H1 (cell line): Measurements from ENCODE around the gene IFNB1. TPM values are rescaled to one million over a fixed set of nuclear protein-coding genes. Genes with fewer than 3 reads are reported as not detected.

Experiments used
- CTCF ChIA-PET: fragments of 300-600 bp; sonication (Branson Sonifier 250); formaldehyde crosslinking; loops from one replicate; lab custom pipeline; 2021; ENCODE audit not compliant: partially characterized antibody; lab: Charles Lee
- POLR2A ChIA-PET: fragments of 300-600 bp; sonication (Branson Sonifier 250); formaldehyde crosslinking; loops from one replicate; lab custom pipeline; 2021; ENCODE audit warnings: inconsistent platforms; ENCODE audit not compliant: partially characterized antibody; lab: Charles Lee
- DNase-seq, 2 experiments: peaks; one replicate each; pipeline versions ENCODE4 v3.0.0 to v3.0.0-alpha.2; 2010 to 2022; ENCODE audit warnings: low spot score in 2 of 2, low read depth in 1 of 2, mixed read lengths in 1 of 2
- FAIRE-seq: peaks from 2 replicates; lab custom pipeline; 2011; peaks lifted over from hg19 to GRCh38; lab: Jason Lieb, UNC
- H2AFZ ChIP-seq: 2 replicates; pipeline ENCODE4 v1.8.1; 2012; ENCODE audit warnings: low read length, inconsistent platforms
- H2AK5ac ChIP-seq: 2 replicates; pipeline ENCODE4 v1.6.1; 2013; ENCODE audit warnings: low read depth, low read length
- H2BK120ac ChIP-seq: replicated peaks from 2 replicates; pipeline ENCODE3; 2013; ENCODE audit warnings: low read depth, low read length, inconsistent platforms
- H2BK12ac ChIP-seq: 2 replicates; pipeline ENCODE4 v1.6.1; 2013; ENCODE audit warnings: low read depth, low read length
- H2BK15ac ChIP-seq: 2 replicates; pipeline ENCODE4 v1.6.1; 2013; ENCODE audit warnings: low read length
- H2BK20ac ChIP-seq: 2 replicates; pipeline ENCODE4 v1.6.1; 2013; ENCODE audit warnings: low read length
- H2BK5ac ChIP-seq: 2 replicates; pipeline ENCODE4 v1.6.1; 2013; ENCODE audit warnings: low read depth, low read length
- H3K14ac ChIP-seq: 2 replicates; pipeline ENCODE4 v1.6.1; 2013; ENCODE audit warnings: inconsistent platforms; ENCODE audit not compliant: insufficient read length
- H3K18ac ChIP-seq: 2 replicates; pipeline ENCODE4 v1.6.1; 2013; ENCODE audit warnings: low read length; ENCODE audit errors: extremely low read depth
- H3K23ac ChIP-seq: 2 replicates; pipeline ENCODE4 v1.6.1; 2013; ENCODE audit warnings: inconsistent platforms; ENCODE audit not compliant: insufficient read length
- H3K23me2 ChIP-seq: 2 replicates; pipeline ENCODE4 v1.6.1; 2013; ENCODE audit warnings: low read depth, low read length
- H3K27ac ChIP-seq: 2 replicates; pipeline ENCODE4 v1.6.1; 2011; ENCODE audit warnings: low read depth, low read length, inconsistent platforms
- H3K27me3 ChIP-seq, 4 experiments: replicated peaks in 1 of 4; 1 replicate in 1 of 4; 2 replicates in 3 of 4; pipeline versions ENCODE4 v1.6.1 to v1.8.1; 2011 to 2013; ENCODE audit warnings: low read length in 3 of 4, mild to moderate bottlenecking in 3 of 4, inconsistent platforms in 2 of 4, mixed read lengths in 2 of 4, moderate library complexity in 1 of 4; ENCODE audit not compliant: control insufficient read depth in 3 of 4, insufficient read depth in 3 of 4; ENCODE audit errors: extremely low read depth in 1 of 4
- H3K36me3 ChIP-seq, 4 experiments: 2 replicates each; pipeline versions ENCODE4 v1.6.1 to v1.8.1; 2011 to 2013; ENCODE audit warnings: mild to moderate bottlenecking in 4 of 4, low read length in 3 of 4, moderate library complexity in 2 of 4, control low read depth in 1 of 4, inconsistent platforms in 1 of 4; ENCODE audit not compliant: insufficient read depth in 4 of 4, control insufficient read depth in 2 of 4
- H3K4ac ChIP-seq: replicated peaks from 2 replicates; pipeline ENCODE3; 2013; ENCODE audit warnings: low read length, low read depth, mixed read lengths, inconsistent platforms; ENCODE audit not compliant: insufficient read length
- H3K4me1 ChIP-seq, 4 experiments: replicated peaks in 1 of 4; 1 replicate in 1 of 4; 2 replicates in 3 of 4; pipeline versions ENCODE4 v1.6.1 to v1.8.1; 2011 to 2013; ENCODE audit warnings: low read length in 3 of 4, inconsistent platforms in 2 of 4, mixed read lengths in 1 of 4; ENCODE audit not compliant: insufficient read depth in 4 of 4, control insufficient read depth in 3 of 4
- H3K4me2 ChIP-seq, 2 experiments: 2 replicates each; pipeline versions ENCODE4 v1.6.1 to v1.8.1; 2011 to 2013; ENCODE audit warnings: low read depth in 2 of 2, low read length in 2 of 2, control low read depth in 1 of 2, inconsistent platforms in 1 of 2, mild to moderate bottlenecking in 1 of 2; ENCODE audit not compliant: insufficient read depth in 1 of 2
- H3K4me3 ChIP-seq, 4 experiments: fragments of 200-600, 300-600 bp in 1 of 4; sonication (generic), shearing (Covaris generic), sonication (Bioruptor Twin) in 1 of 4; 2 replicates each; pipeline versions ENCODE4 v1.5.1 to v1.8.1; 2011 to 2016; ENCODE audit warnings: low read length in 4 of 4, low read depth in 3 of 4, control low read depth in 2 of 4, inconsistent platforms in 2 of 4, mild to moderate bottlenecking in 2 of 4, mixed read lengths in 1 of 4, moderate library complexity in 1 of 4; ENCODE audit not compliant: insufficient read depth in 2 of 4; ENCODE audit errors: extremely low read depth in 1 of 4
- H3K56ac ChIP-seq: replicated peaks from 2 replicates; pipeline ENCODE3; 2013; ENCODE audit warnings: low read depth, mild to moderate bottlenecking, mixed read lengths, low read length, inconsistent platforms; ENCODE audit not compliant: insufficient read length
- H3K79me1 ChIP-seq: 2 replicates; pipeline ENCODE4 v1.6.1; 2013; ENCODE audit warnings: low read depth, low read length, control low read depth
- H3K79me2 ChIP-seq, 2 experiments: 2 replicates each; pipeline versions ENCODE4 v1.6.1 to v1.8.1; 2012 to 2013; ENCODE audit warnings: low read length in 2 of 2, mild to moderate bottlenecking in 2 of 2, inconsistent platforms in 1 of 2; ENCODE audit not compliant: insufficient read depth in 2 of 2, control insufficient read depth in 1 of 2
- H3K9ac ChIP-seq, 4 experiments: replicated peaks in 1 of 4; 1 replicate in 1 of 4; 2 replicates in 3 of 4; pipeline versions ENCODE4 v1.6.1 to v1.8.1; 2011 to 2013; ENCODE audit warnings: low read depth in 3 of 4, low read length in 3 of 4, control low read depth in 2 of 4, mild to moderate bottlenecking in 2 of 4, moderate library complexity in 2 of 4, inconsistent platforms in 1 of 4; ENCODE audit errors: extremely low read depth in 1 of 4
- H3K9me3 ChIP-seq, 2 experiments: 2 replicates each; pipeline versions ENCODE4 v1.6.1 to v1.8.1; 2012 to 2013; ENCODE audit warnings: mild to moderate bottlenecking in 2 of 2, moderate library complexity in 2 of 2, control low read depth in 1 of 2, inconsistent platforms in 1 of 2, low read depth in 1 of 2, low read length in 1 of 2, mixed read lengths in 1 of 2; ENCODE audit not compliant: insufficient read depth in 2 of 2
- H4K20me1 ChIP-seq, 2 experiments: replicated peaks in 1 of 2; 2 replicates each; pipeline versions ENCODE3 to v1.8.1; 2011 to 2013; ENCODE audit warnings: inconsistent platforms in 2 of 2, low read length in 2 of 2, mild to moderate bottlenecking in 1 of 2; ENCODE audit not compliant: insufficient read depth in 2 of 2, control insufficient read depth in 1 of 2
- H4K5ac ChIP-seq: 2 replicates; pipeline ENCODE4 v1.6.1; 2013; ENCODE audit warnings: low read length, low read depth, mixed read lengths, inconsistent platforms; ENCODE audit not compliant: insufficient read length
- H4K8ac ChIP-seq: 2 replicates; pipeline ENCODE4 v1.8.0; 2013; ENCODE audit warnings: mild to moderate bottlenecking, moderate library complexity, low read length, inconsistent platforms; ENCODE audit not compliant: insufficient read depth; ENCODE audit errors: extremely low read depth
- H4K91ac ChIP-seq: replicated peaks from 2 replicates; pipeline ENCODE3; 2013; ENCODE audit warnings: low read length, mixed read lengths, inconsistent platforms; ENCODE audit not compliant: insufficient read length
- FOSL1 ChIP-seq: IDR thresholded peaks from 2 replicates; pipeline ENCODE4 v1.6.1; 2011; ENCODE audit warnings: mild to moderate bottlenecking, low read depth, low read length, moderate library complexity; ENCODE audit not compliant: insufficient read depth
- KDM5A ChIP-seq: fragments of 200-600 bp; IDR thresholded peaks from 2 replicates; pipeline ENCODE4 v1.7.1; 2012; ENCODE audit warnings: mild to moderate bottlenecking, low read length, inconsistent platforms, mixed read lengths
- NRF1 ChIP-seq: IDR thresholded peaks from 2 replicates; pipeline ENCODE4 v1.6.1; 2011; ENCODE audit warnings: mild to moderate bottlenecking, low read depth, low read length, improper control_type of control experiment
- RAD21 ChIP-seq, 2 experiments: IDR thresholded peaks in 1 of 2; conservative IDR thresholded peaks in 1 of 2; 2 replicates each; pipeline ENCODE4 v1.6.1; 2011; ENCODE audit warnings: low read depth in 2 of 2, low read length in 2 of 2, improper control_type of control experiment in 1 of 2, inconsistent platforms in 1 of 2, mild to moderate bottlenecking in 1 of 2, moderate library complexity in 1 of 2
- YY1 ChIP-seq: IDR thresholded peaks from 2 replicates; pipeline ENCODE4 v1.6.1; 2011; ENCODE audit warnings: low read depth, mild to moderate bottlenecking, low read length
- ZNF274 ChIP-seq: IDR thresholded peaks from 2 replicates; pipeline ENCODE4 v1.7.0; 2012; ENCODE audit warnings: low read length, borderline replicate concordance; ENCODE audit errors: extremely low read depth
- WGBS, 2 experiments: shearing (Covaris generic) in 1 of 2; methylation state at CpG; one replicate each; pipeline versions ENCODE4 v1.1.6 to v1.1.7; 2013 to 2015; ENCODE audit warnings: low lambda C conversion rate in 2 of 2, mixed read lengths in 2 of 2, inconsistent platforms in 1 of 2, low coverage in 1 of 2, missing lambda C conversion rate in 1 of 2; ENCODE audit not compliant: insufficient replicate concordance in 2 of 2, insufficient coverage in 1 of 2, insufficient read length in 1 of 2; ENCODE audit errors: extremely low coverage in 1 of 2, missing lambda C conversion rate in 1 of 2; 5-methylcytosine and 5-hydroxymethylcytosine counted together
- polyA plus RNA-seq, 7 experiments: library from polyadenylated mRNA; depleted of rRNA in 3 of 7; stranded (reverse) in 5 of 7; unstranded in 2 of 7; fragments of >200 nt in 5 of 7; fragments of 200-250 nt in 2 of 7; gene quantifications; 1 replicate in 5 of 7; 2 replicates in 1 of 7; 4 replicates in 1 of 7; pipeline versions ENCODE4 v1.2.1 to v1.2.3, GENCODE V29; 2011 to 2013; ENCODE audit warnings: missing spikeins in 2 of 7, mixed read lengths in 2 of 7
- total RNA-seq: library from RNA; stranded (reverse); fragmentation: NEBNext Ultra II Directional; extraction: Animal tissue kit (Norgen Biotek cat#: 25700); gene quantifications from 2 replicates; pipeline ENCODE4 v1.2.1, GENCODE V29; 2021
- TF ChIP-seq, protein P1 (sequence below), 3 experiments: IDR thresholded peaks; 1 replicate in 2 of 3; 2 replicates in 1 of 3; pipeline versions ENCODE4 v1.5.1 to v1.6.1; 2011; ENCODE audit warnings: low read length in 3 of 3, mild to moderate bottlenecking in 3 of 3, inconsistent platforms in 2 of 3, low read depth in 1 of 3, moderate library complexity in 1 of 3; ENCODE audit not compliant: insufficient read depth in 1 of 3; ENCODE audit errors: control extremely low read depth in 1 of 3

The IFNB1 gene
- total and polyA plus RNA-seq, 2 of the 8 experiments (the other 6 are each of a cell fraction or from before 2014, with no cell fraction given): not detected

DNA sequence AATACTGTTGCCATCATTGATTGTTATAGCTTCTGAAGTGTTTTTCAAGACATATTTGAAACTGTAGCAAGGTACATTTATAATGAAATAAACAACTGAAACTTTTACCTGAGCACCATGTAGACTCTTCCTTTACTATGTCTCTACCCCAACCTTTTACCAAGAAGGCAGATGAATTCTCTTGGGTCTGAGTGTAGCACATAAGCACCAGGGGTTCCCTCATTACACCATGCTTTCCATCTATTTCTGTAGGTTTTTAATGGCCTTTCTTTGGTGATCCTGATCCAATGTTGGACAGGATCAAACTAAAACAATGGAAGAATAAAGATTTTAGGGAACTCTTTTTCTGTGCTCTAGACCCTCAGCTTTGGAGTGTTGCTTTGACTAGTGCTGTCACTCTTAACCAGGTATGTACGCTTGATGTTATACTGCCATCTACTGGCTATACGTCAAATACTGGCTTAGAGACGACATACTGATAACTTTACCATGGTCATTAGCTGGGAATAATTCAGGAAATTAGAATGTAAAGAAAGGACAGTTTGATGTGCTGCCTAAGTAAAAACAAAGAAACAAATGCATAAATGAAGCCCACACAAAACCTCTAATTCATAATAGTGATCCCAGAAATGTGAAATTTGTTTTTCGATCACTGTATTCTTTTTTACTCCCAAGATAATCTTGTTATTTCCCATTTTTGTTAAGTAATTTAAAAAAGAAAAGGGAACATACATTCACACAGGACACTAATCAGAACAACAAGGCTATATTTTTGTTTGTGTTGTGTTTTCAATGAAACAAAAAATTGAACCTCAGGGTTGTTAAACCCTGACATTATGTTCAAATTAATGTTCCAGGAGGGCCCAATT is 33.2 kb upstream of the IFNB1 start:
- no peak overlapping the region for H2AK5ac ChIP-seq
- H3K56ac ChIP-seq: no peak overlapping the region
- H2AFZ ChIP-seq: no peak overlapping the region
- CTCF ChIA-PET: interaction anchor here (0.7 to 3.1 kb wide), 31 partner anchors 8 to 1400 kb away, joined by 3 to 27 read pairs (median 4); partner anchors contain the start of genes IFNB1 and IFNW1
- H3K18ac ChIP-seq: no peak overlapping the region
- TF ChIP-seq FOSL1: no peak
- TF ChIP-seq ZNF274: no peak
- peak; percentile 97 for TF ChIP-seq RAD21 (IDR thresholded peaks at IDR 0.05 in 1 of 2, conservative IDR thresholded peaks at IDR 0.05 in 1 of 2; ENCODE audit: low read depth in 2 of 2, low read length in 2 of 2)
- TF ChIP-seq NRF1: no peak
- TF ChIP-seq, protein P1, sequence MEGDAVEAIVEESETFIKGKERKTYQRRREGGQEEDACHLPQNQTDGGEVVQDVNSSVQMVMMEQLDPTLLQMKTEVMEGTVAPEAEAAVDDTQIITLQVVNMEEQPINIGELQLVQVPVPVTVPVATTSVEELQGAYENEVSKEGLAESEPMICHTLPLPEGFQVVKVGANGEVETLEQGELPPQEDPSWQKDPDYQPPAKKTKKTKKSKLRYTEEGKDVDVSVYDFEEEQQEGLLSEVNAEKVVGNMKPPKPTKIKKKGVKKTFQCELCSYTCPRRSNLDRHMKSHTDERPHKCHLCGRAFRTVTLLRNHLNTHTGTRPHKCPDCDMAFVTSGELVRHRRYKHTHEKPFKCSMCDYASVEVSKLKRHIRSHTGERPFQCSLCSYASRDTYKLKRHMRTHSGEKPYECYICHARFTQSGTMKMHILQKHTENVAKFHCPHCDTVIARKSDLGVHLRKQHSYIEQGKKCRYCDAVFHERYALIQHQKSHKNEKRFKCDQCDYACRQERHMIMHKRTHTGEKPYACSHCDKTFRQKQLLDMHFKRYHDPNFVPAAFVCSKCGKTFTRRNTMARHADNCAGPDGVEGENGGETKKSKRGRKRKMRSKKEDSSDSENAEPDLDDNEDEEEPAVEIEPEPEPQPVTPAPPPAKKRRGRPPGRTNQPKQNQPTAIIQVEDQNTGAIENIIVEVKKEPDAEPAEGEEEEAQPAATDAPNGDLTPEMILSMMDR (IDR thresholded peaks at IDR 0.05; ENCODE audit: control extremely low read depth in 1 of 3, insufficient read depth in 1 of 3, low read depth in 1 of 3, low read length in 3 of 3): peak in 2 of 3 experiments; percentile 74 to 86; a peak in 3 of 4 replicates
- TF ChIP-seq YY1: no peak
- no peak for TF ChIP-seq KDM5A
- TF ChIP-seq, all 59 proteins: peak for 2
- H3K79me1 ChIP-seq: no peaks in the 10 kb centered on the region
- H2BK12ac ChIP-seq: no peak overlapping the region
- no peaks in the 10 kb centered on the region for H3K9me3 ChIP-seq
- no peaks in the 10 kb centered on the region for H3K79me2 ChIP-seq
- no peaks in the 10 kb centered on the region for H4K20me1 ChIP-seq
- 24% methylated on average over 4 of the region's 4 CpGs; no CpG with 5 or more reads in 1 of the 2 experiments for WGBS, 2 experiments
- no peak overlapping the region for H4K91ac ChIP-seq
- DNase-seq (no peak), FAIRE-seq (peak; percentile 100)
- H2BK15ac ChIP-seq: no peak overlapping the region
- no peak overlapping the region for H2BK120ac ChIP-seq
- no peak overlapping the region for H4K8ac ChIP-seq
- no peak overlapping the region for H2BK5ac ChIP-seq
- H3K27me3 ChIP-seq: no peaks in the 10 kb centered on the region
- H3K9ac ChIP-seq: no peak overlapping the region
- no peak overlapping the region for H3K23ac ChIP-seq
- H2BK20ac ChIP-seq: no peak overlapping the region
- H3K4me3 ChIP-seq: no peak overlapping the region
- H4K5ac ChIP-seq: no peak overlapping the region
- no peaks in the 10 kb centered on the region for H3K23me2 ChIP-seq
- no peaks in the 10 kb centered on the region for H3K4me1 ChIP-seq
- no peaks in the 10 kb centered on the region for H3K36me3 ChIP-seq
- no peak overlapping the region for H3K4ac ChIP-seq
- POLR2A ChIA-PET: no interaction called here
- H3K14ac ChIP-seq: no peak overlapping the region
- H3K4me2 ChIP-seq: no peak overlapping the region
- H3K27ac ChIP-seq: no peak overlapping the region
